HG02884 (cell line): ENCODE results near the gene BCAS2.

Experiments
- ATAC-seq: cut with Tn5 transposase; IDR thresholded peaks from one replicate; pipeline ENCODE4 v1.9.1; 2021; ENCODE audit warnings: mild to moderate bottlenecking, moderate library complexity; ENCODE audit not compliant: unreplicated experiment

BCAS2 gene

GRCh38 chr1:114559356-114559755 is 22.1 kb downstream of the BCAS2 start:
- peak; percentile 61 for ATAC-seq

- ATAC-seq: no peak
Observed at GRCh38 chr1:114558544-114558943, 22.9 kb downstream of the BCAS2 start.

- no peak for ATAC-seq
Observed at GRCh38 chr1:114554577-114554976, 26.8 kb downstream of the BCAS2 start.

- no peak for ATAC-seq
Observed at GRCh38 chr1:114552106-114552639, 29.2 kb downstream of the BCAS2 start.

GRCh38 chr1:114551400-114551799 is 30.0 kb downstream of the BCAS2 start:
- no peak for ATAC-seq

- ATAC-seq: no peak
Observed at GRCh38 chr1:114550336-114550735, 31.1 kb downstream of the BCAS2 start.

- no peak for ATAC-seq
Observed at GRCh38 chr1:114549137-114549536, 32.3 kb downstream of the BCAS2 start.

GRCh38 chr1:114547076-114547475 is 34.3 kb downstream of the BCAS2 start:
- ATAC-seq: no peak

GRCh38 chr1:114545796-114546195 is 35.6 kb downstream of the BCAS2 start:
- ATAC-seq: no peak

GRCh38 chr1:114545315-114545714 is 36.1 kb downstream of the BCAS2 start:
- ATAC-seq: no peak

- ATAC-seq: no peak
Observed at GRCh38 chr1:114540821-114541220, 40.6 kb downstream of the BCAS2 start.

GRCh38 chr1:114540272-114540671 is 41.1 kb downstream of the BCAS2 start:
- ATAC-seq: no peak

GRCh38 chr1:114536043-114536442 is 45.4 kb downstream of the BCAS2 start:
- ATAC-seq: no peak

- ATAC-seq: no peak
Observed at GRCh38 chr1:114535401-114535800, 46.0 kb downstream of the BCAS2 start.

GRCh38 chr1:114531094-114531493 is 50.3 kb downstream of the BCAS2 start:
- no peak for ATAC-seq

- ATAC-seq: no peak
Observed at GRCh38 chr1:114530224-114530623, 51.2 kb downstream of the BCAS2 start.

- no peak for ATAC-seq
Observed at GRCh38 chr1:114524944-114525343, 56.5 kb downstream of the BCAS2 start.

- ATAC-seq: no peak
Observed at GRCh38 chr1:114522264-114522575, 59.2 kb downstream of the BCAS2 start.

GRCh38 chr1:114521396-114522263 is 59.8 kb downstream of the BCAS2 start:
- no peak for ATAC-seq
